IPS-15b (cell line): ENCODE results near the gene CLIC1.

Experiments
- H3K27me3 ChIP-seq: one replicate; pipeline ENCODE4 v1.6.1; 2013; ENCODE audit warnings: low read length; ENCODE audit not compliant: control insufficient read depth, insufficient read depth
- H3K36me3 ChIP-seq: one replicate; pipeline ENCODE4 v1.6.1; 2013; ENCODE audit warnings: low read length; ENCODE audit not compliant: control insufficient read depth, insufficient read depth
- H3K4me1 ChIP-seq: one replicate; pipeline ENCODE4 v1.6.1; 2013; ENCODE audit warnings: mild to moderate bottlenecking, low read length; ENCODE audit not compliant: control insufficient read depth, insufficient read depth
- H3K4me3 ChIP-seq: one replicate; pipeline ENCODE4 v1.5.1; 2013; ENCODE audit warnings: low read depth, low read length
- H3K9ac ChIP-seq: one replicate; pipeline ENCODE4 v1.6.1; 2013; ENCODE audit warnings: low read depth, mild to moderate bottlenecking, low read length
- H3K9me3 ChIP-seq: one replicate; pipeline ENCODE4 v1.6.1; 2013; ENCODE audit warnings: mild to moderate bottlenecking, low read length; ENCODE audit not compliant: control insufficient read depth, insufficient read depth

Gene CLIC1

GRCh38 chr6:31744422-31744821 lies 8.1 kb upstream of the CLIC1 start:
- H3K9me3 ChIP-seq, result no peaks in the 10 kb centered on the region
- peaks cover 8% of the 10 kb centered on the region for H3K36me3 ChIP-seq
- H3K4me3 ChIP-seq, result no peak overlapping the region
- H3K4me1 ChIP-seq, result peaks cover 4% of the 10 kb centered on the region
- no peaks in the 10 kb centered on the region for H3K27me3 ChIP-seq
- H3K9ac ChIP-seq, result no peak overlapping the region

- no peaks in the 10 kb centered on the region for H3K9me3 ChIP-seq
- H3K4me1 ChIP-seq, result peaks cover 6% of the 10 kb centered on the region
- no peak overlapping the region for H3K4me3 ChIP-seq
- no peaks in the 10 kb centered on the region for H3K27me3 ChIP-seq
- no peak overlapping the region for H3K9ac ChIP-seq
- H3K36me3 ChIP-seq, result peaks cover 8% of the 10 kb centered on the region
Measured at GRCh38 chr6:31742894-31743293, 6.6 kb upstream of the CLIC1 start.

GRCh38 chr6:31741815-31742214 lies 5.5 kb upstream of the CLIC1 start:
- H3K4me1 ChIP-seq, result peaks cover 11% of the 10 kb centered on the region
- no peaks in the 10 kb centered on the region for H3K9me3 ChIP-seq
- H3K4me3 ChIP-seq, result no peak overlapping the region
- H3K9ac ChIP-seq, result no peak overlapping the region
- H3K27me3 ChIP-seq, result no peaks in the 10 kb centered on the region
- peaks cover 8% of the 10 kb centered on the region for H3K36me3 ChIP-seq

GRCh38 chr6:31740397-31741223 lies 4.3 kb upstream of the CLIC1 start:
- Histone ChIP-seq H3K27me3 (no peaks in the 10 kb centered on the region), H3K4me3 (peak overlapping the region; percentile 85), H3K9ac (peak overlapping the region; percentile 93), H3K4me1 (peaks cover 14% of the 10 kb centered on the region), H3K36me3 (peaks cover 8% of the 10 kb centered on the region), H3K9me3 (no peaks in the 10 kb centered on the region)

- peaks cover 14% of the 10 kb centered on the region for H3K4me1 ChIP-seq
- H3K9me3 ChIP-seq, result no peaks in the 10 kb centered on the region
- H3K4me3 ChIP-seq, result peak within 1 kb of the TSS; percentile 85
- H3K27me3 ChIP-seq, result no peaks in the 10 kb centered on the region
- peaks cover 8% of the 10 kb centered on the region for H3K36me3 ChIP-seq
- H3K9ac ChIP-seq, result peak within 1 kb of the TSS; percentile 93
Measured at GRCh38 chr6:31739639-31740396, 3.5 kb upstream of the CLIC1 start, which contains the start of gene MSH5. Gene MSH5 (plus strand): TSS chr6:31740005. CDS start chr6:31740467, 462 bp downstream.

- peak overlapping the region; percentile 31 for H3K4me3 ChIP-seq
- H3K27me3 ChIP-seq, result no peaks in the 10 kb centered on the region
- H3K9me3 ChIP-seq, result no peaks in the 10 kb centered on the region
- H3K36me3 ChIP-seq, result peaks cover 17% of the 10 kb centered on the region
- peaks cover 19% of the 10 kb centered on the region for H3K4me1 ChIP-seq
- no peak overlapping the region for H3K9ac ChIP-seq
Measured at GRCh38 chr6:31737991-31738979, 2.0 kb upstream of the CLIC1 start.

GRCh38 chr6:31737315-31737990 lies 1.1 kb upstream of the CLIC1 start:
- no peak overlapping the region for H3K9ac ChIP-seq

GRCh38 chr6:31736768-31737314 lies 511 bp upstream of the CLIC1 start:
- H3K9me3 ChIP-seq, result no peaks in the 10 kb centered on the region
- H3K4me1 ChIP-seq, result peaks cover 19% of the 10 kb centered on the region
- no peak overlapping the region for H3K9ac ChIP-seq
- peaks cover 13% of the 10 kb centered on the region for H3K36me3 ChIP-seq
- H3K27me3 ChIP-seq, result no peaks in the 10 kb centered on the region
- H3K4me3 ChIP-seq, result peak overlapping the region; percentile 98

More at GRCh38 chr6:31737315-31737990, 1.1 kb upstream of the CLIC1 start:
- Histone ChIP-seq H3K4me3 (peak overlapping the region; percentile 31), H3K27me3 (no peaks in the 10 kb centered on the region), H3K9me3 (no peaks in the 10 kb centered on the region), H3K36me3 (peaks cover 17% of the 10 kb centered on the region), H3K4me1 (peaks cover 19% of the 10 kb centered on the region)

- H3K9ac ChIP-seq, result peak overlapping the region; percentile 82
- H3K36me3 ChIP-seq, result peaks cover 15% of the 10 kb centered on the region
- no peaks in the 10 kb centered on the region for H3K27me3 ChIP-seq
- H3K4me3 ChIP-seq, result peak overlapping the region; percentile 98
- peaks cover 15% of the 10 kb centered on the region for H3K4me1 ChIP-seq
- H3K9me3 ChIP-seq, result no peaks in the 10 kb centered on the region
Measured at GRCh38 chr6:31734821-31735406, 1.4 kb downstream of the CLIC1 start.

GRCh38 chr6:31734247-31734820 lies 2.0 kb downstream of the CLIC1 start:
- H3K27me3 ChIP-seq, result no peaks in the 10 kb centered on the region
- peaks cover 15% of the 10 kb centered on the region for H3K36me3 ChIP-seq
- H3K4me3 ChIP-seq, result peak overlapping the region; percentile 98
- H3K4me1 ChIP-seq, result peaks cover 15% of the 10 kb centered on the region
- H3K9ac ChIP-seq, result no peak overlapping the region
- no peaks in the 10 kb centered on the region for H3K9me3 ChIP-seq
